GM12878 (cell line): Measurements from ENCODE around the gene FBXL7. TPM values are rescaled to one million over a fixed set of nuclear protein-coding genes. Genes with fewer than 3 reads are reported as not detected.

Source experiments
- ATAC-seq: fragments of 200-7000 bp; cut with Tn5 transposase; 3 replicates; pipeline ENCODE4 v1.9.1; 2020; ENCODE audit warnings: mild to moderate bottlenecking, moderate library complexity
- BruUV-seq: library from RNA; stranded (reverse); fragments of 400-500 nt; replicated peaks from 2 replicates; lab custom pipeline; 2021; lab: Mats Ljungman, UMichigan
- CTCF ChIA-PET: fragments of 300-600 bp; sonication (Branson Sonifier 250); formaldehyde crosslinking; extraction: SDS; loops from one replicate; lab custom pipeline; 2021; ENCODE audit warnings: inconsistent platforms; lab: Yijun Ruan, JAX
- POLR2A ChIA-PET: fragments of 350-600 bp; formaldehyde crosslinking; extraction: SDS; loops from one replicate; lab custom pipeline; 2021; ENCODE audit warnings: inconsistent platforms; lab: Charles Lee
- RAD21 ChIA-PET: fragments of 300-600 bp; sonication (Branson Sonifier 250); formaldehyde crosslinking; loops from one replicate; lab custom pipeline; 2023; ENCODE audit warnings: antibody characterized with exemption; ENCODE audit not compliant: unreplicated experiment; lab: Charles Lee
- SMC1A ChIA-PET: fragments of 300-600 bp; sonication (Branson Sonifier 250); formaldehyde crosslinking; loops from one replicate; lab custom pipeline; 2023; ENCODE audit not compliant: unreplicated experiment, uncharacterized antibody; lab: Charles Lee
- DNase-seq: peaks from one replicate; pipeline ENCODE4 v3.0.0-alpha.2; 2011; ENCODE audit warnings: low read depth, low spot score
- FAIRE-seq: peaks from 3 replicates; lab custom pipeline; 2011; peaks lifted over from hg19 to GRCh38; lab: Jason Lieb, UNC
- H2AFZ ChIP-seq: 2 replicates; pipeline ENCODE4 v1.6.0; 2011; ENCODE audit warnings: low read depth, low read length, control low read depth; ENCODE audit not compliant: control insufficient read depth
- H3K27ac ChIP-seq: 2 replicates; pipeline ENCODE4 v1.5.1; 2011; ENCODE audit warnings: control low read depth; ENCODE audit not compliant: control insufficient read depth, insufficient read depth
- H3K27me3 ChIP-seq, 2 experiments: replicated peaks in 1 of 2; 2 replicates each; pipeline versions ENCODE4 v1.6.0 to v1.6.1; 2011; ENCODE audit warnings: low read length in 1 of 2; ENCODE audit not compliant: control insufficient read depth in 2 of 2, insufficient read depth in 2 of 2
- H3K36me3 ChIP-seq, 2 experiments: 2 replicates each; pipeline ENCODE4 v1.5.1; 2011; ENCODE audit warnings: low read length in 1 of 2; ENCODE audit not compliant: control insufficient read depth in 2 of 2, insufficient read depth in 2 of 2
- H3K4me1 ChIP-seq: 2 replicates; pipeline ENCODE4 v1.6.1; 2011; ENCODE audit warnings: mild to moderate bottlenecking, low read length, moderate library complexity, mixed read lengths; ENCODE audit not compliant: control insufficient read depth, insufficient read depth
- H3K4me2 ChIP-seq: 2 replicates; pipeline ENCODE4 v1.6.0; 2011; ENCODE audit warnings: control low read depth; ENCODE audit not compliant: control insufficient read depth, insufficient read depth
- H3K4me3 ChIP-seq: fragments of 200-600 bp; sonication (generic); 2 replicates; pipeline ENCODE4 v1.5.1; 2016
- H3K79me2 ChIP-seq: 2 replicates; pipeline ENCODE4 v1.6.0; 2011; ENCODE audit warnings: low read length; ENCODE audit not compliant: control insufficient read depth, insufficient read depth
- H3K9ac ChIP-seq: 2 replicates; pipeline ENCODE4 v1.8.0; 2011; ENCODE audit warnings: low read length, control low read depth, mixed read lengths; ENCODE audit not compliant: control insufficient read depth, insufficient read depth
- H3K9me3 ChIP-seq: replicated peaks from 3 replicates; pipeline ENCODE4 v1.5.1; 2011; ENCODE audit warnings: mild to moderate bottlenecking, low read length; ENCODE audit not compliant: control insufficient read depth, insufficient read depth
- H4K20me1 ChIP-seq: 2 replicates; pipeline ENCODE4 v1.6.0; 2011; ENCODE audit not compliant: control insufficient read depth, insufficient read depth
- CREB1 ChIP-seq: IDR thresholded peaks from 2 replicates; pipeline ENCODE4 v1.6.1; 2012; ENCODE audit warnings: low read depth, mild to moderate bottlenecking, inconsistent platforms
- E2F4 ChIP-seq: IDR thresholded peaks from 2 replicates; pipeline ENCODE4 v1.6.1; 2012; ENCODE audit warnings: low read depth, low read length, improper control_type of control experiment
- E2F8 ChIP-seq: fragments of 450-650 bp; IDR thresholded peaks from 2 replicates; pipeline ENCODE4 v1.6.1; 2018; ENCODE audit warnings: mild to moderate bottlenecking, low read depth, moderate library complexity; ENCODE audit not compliant: partially characterized antibody
- IRF5 ChIP-seq: fragments of 450-650 bp; IDR thresholded peaks from 2 replicates; pipeline ENCODE4 v1.6.1; 2017; ENCODE audit warnings: borderline replicate concordance
- JUND ChIP-seq: IDR thresholded peaks from 2 replicates; pipeline ENCODE4 v1.6.1; 2012; ENCODE audit warnings: low read depth, mild to moderate bottlenecking, low read length, improper control_type of control experiment, moderate library complexity
- SREBF1 ChIP-seq: IDR thresholded peaks from 2 replicates; pipeline ENCODE4 v1.6.1; 2012; ENCODE audit warnings: mild to moderate bottlenecking, low read length
- TAF1 ChIP-seq: IDR thresholded peaks from 2 replicates; pipeline ENCODE4 v1.6.1; 2011; ENCODE audit warnings: mild to moderate bottlenecking, low read depth, low read length, borderline replicate concordance
- USF2 ChIP-seq: IDR thresholded peaks from 2 replicates; pipeline ENCODE4 v1.6.1; 2011; ENCODE audit warnings: low read depth, low read length, improper control_type of control experiment, borderline replicate concordance
- ZBTB4 ChIP-seq: fragments of 450-650 bp; formaldehyde crosslinking; IDR thresholded peaks from 2 replicates; pipeline ENCODE4 v1.4.0; 2022; ENCODE audit warnings: mild to moderate bottlenecking, moderate library complexity
- WGBS: methylation state at CpG from one replicate; pipeline ENCODE4 v1.1.6; 2016; ENCODE audit warnings: low lambda C conversion rate; ENCODE audit not compliant: insufficient replicate concordance, insufficient coverage; ENCODE audit errors: missing lambda C conversion rate; 5-methylcytosine and 5-hydroxymethylcytosine counted together
- in situ Hi-C: fragments of 300-500 bp; cut with MboI; formaldehyde crosslinking; loops from 9 replicates; pipeline ENCODE4 v1.14.3; 2018; ENCODE audit warnings: mixed read lengths
- intact Hi-C: fragments of 100-400 bp; cut with micrococcal nuclease; formaldehyde crosslinking; loops from one replicate; pipeline ENCODE4 v1.14.2; 2022; ENCODE audit not compliant: unreplicated experiment
- polyA plus RNA-seq, 11 experiments: library from polyadenylated mRNA; depleted of rRNA in 4 of 11; unstranded in 6 of 11; stranded (reverse) in 5 of 11; fragments of >200 nt; fragmentation: Nextera tagmentation in 4 of 11; fragmentation: Illumina TruSeq in 1 of 11; extraction: Ambion mirVana in 4 of 11; extraction: Trizol in 1 of 11; gene quantifications; 1 replicate in 1 of 11; 2 replicates in 10 of 11; pipeline versions ENCODE4 v1.2.1 to v1.2.3, GENCODE V29; 2011 to 2016; ENCODE audit warnings: inconsistent platforms in 2 of 11, missing spikeins in 2 of 11, low read depth in 1 of 11
- total RNA-seq, 4 experiments: library from RNA; depleted of rRNA in 3 of 4; stranded (reverse); fragments of >200 nt in 3 of 4; fragmentation: Illumina TruSeq in 1 of 4; extraction: Trizol in 1 of 4; gene quantifications; 2 replicates each; pipeline versions ENCODE4 v1.2.1 to v1.2.3, GENCODE V29; 2013 to 2021

FBXL7 gene
- total and polyA plus RNA-seq, 10 of the 15 experiments (the other 5 are each of a cell fraction or from before 2014, with no cell fraction given), result 0.03 to 0.44 (median 0.16) TPM

GRCh38 chr5:15609076-15609725 is 109.2 kb downstream of the FBXL7 start:
- H3K4me3 ChIP-seq, result no peak overlapping the region
- RAD21 ChIA-PET, result no interaction called here
- no peak overlapping the region for H3K4me2 ChIP-seq
- DNase-seq (no peak), FAIRE-seq (no peak), ATAC-seq (no peak)
- WGBS, result 47% methylated on average over 3 of the region's 3 CpGs
- intact Hi-C loops, result no loop called here
- CTCF ChIA-PET, result no interaction called here
- no peak overlapping the region for H2AFZ ChIP-seq
- no peaks in the 10 kb centered on the region for H3K9me3 ChIP-seq
- in situ Hi-C loops, result no loop called here
- SMC1A ChIA-PET, result no interaction called here
- no peaks in the 10 kb centered on the region for H3K36me3 ChIP-seq
- no peak overlapping the region for H3K9ac ChIP-seq
- no peak overlapping the region for H3K27ac ChIP-seq
- H4K20me1 ChIP-seq, result no peaks in the 10 kb centered on the region
- TF ChIP-seq E2F4, result no peak
- TF ChIP-seq USF2, result no peak
- no peak for TF ChIP-seq TAF1
- TF ChIP-seq SREBF1, result no peak
- TF ChIP-seq JUND, result no peak
- TF ChIP-seq IRF5, result no peak
- no peak for TF ChIP-seq CREB1
- TF ChIP-seq E2F8, result no peak
- no peak for TF ChIP-seq ZBTB4 (CRISPR knock-in tag)
- TF ChIP-seq, all 136 proteins: peak for 0
- BruUV-seq, result no TSS peak
- Histone ChIP-seq H3K4me1 (no peaks in the 10 kb centered on the region), H3K27me3 (no peaks in the 10 kb centered on the region), H3K79me2 (no peaks in the 10 kb centered on the region)
- POLR2A ChIA-PET, result no interaction called here
